ENCODE measurements around the gene WFIKKN2.
"Not testable (repeated sequence)": the region's sequence is repeated elsewhere in the genome, so short reads cannot be mapped to it uniquely, and the experiment has no call there.

WFIKKN2 gene

GRCh38 chr17:50858486-50859225, 23.3 kb downstream of the WFIKKN2 start:
- no peak for DNase-seq

- DNase-seq, result not testable (repeated sequence)
These were observed 24.3 kb downstream of the WFIKKN2 start for GRCh38 chr17:50859727-50860126.

- no peak for DNase-seq
These were observed 25.9 kb downstream of the WFIKKN2 start for GRCh38 chr17:50861334-50861676.

GRCh38 chr17:50861822-50862528, 26.6 kb downstream of the WFIKKN2 start:
- DNase-seq, result peak; percentile 9

GRCh38 chr17:50863221-50863843, 27.9 kb downstream of the WFIKKN2 start:
- DNase-seq, result peak; percentile 6

- no peak for DNase-seq
These were observed 28.5 kb downstream of the WFIKKN2 start for GRCh38 chr17:50863931-50864330.

GRCh38 chr17:50864747-50865059, 29.3 kb downstream of the WFIKKN2 start:
- no peak for DNase-seq

- peak; percentile 43 for DNase-seq
These were observed 29.9 kb downstream of the WFIKKN2 start for GRCh38 chr17:50865060-50865867.

- no peak for DNase-seq
These were observed 30.5 kb downstream of the WFIKKN2 start for GRCh38 chr17:50865868-50866260.

GRCh38 chr17:50866261-50866949, 31.0 kb downstream of the WFIKKN2 start, which contains the start of gene TOB1:
TOB1 (minus strand) TSS chr17:50866354; CDS start chr17:50864017, 2,337 bp downstream.
- DNase-seq, result peak; percentile 96

GRCh38 chr17:50866950-50867362, 31.6 kb downstream of the WFIKKN2 start:
- DNase-seq, result peak; percentile 59

- peak; percentile 83 for DNase-seq
These were observed 32.2 kb downstream of the WFIKKN2 start for GRCh38 chr17:50867363-50868139.

- no peak for DNase-seq
These were observed 32.7 kb downstream of the WFIKKN2 start for GRCh38 chr17:50868140-50868438.

- no peak for DNase-seq
These were observed 33.2 kb downstream of the WFIKKN2 start for GRCh38 chr17:50868602-50869001.

GRCh38 chr17:50871364-50871763, 36.0 kb downstream of the WFIKKN2 start:
- no peak for DNase-seq

- no peak for DNase-seq
These were observed 36.5 kb downstream of the WFIKKN2 start for GRCh38 chr17:50871898-50872297.

- DNase-seq, result peak; percentile 35
These were observed 37.5 kb downstream of the WFIKKN2 start for GRCh38 chr17:50872710-50873424.

- no peak for DNase-seq
These were observed 39.7 kb downstream of the WFIKKN2 start for GRCh38 chr17:50875074-50875473.

GRCh38 chr17:50877042-50877441, 41.7 kb downstream of the WFIKKN2 start:
- DNase-seq, result not testable (repeated sequence)

GRCh38 chr17:50877838-50878237, 42.5 kb downstream of the WFIKKN2 start:
- no peak for DNase-seq

- DNase-seq, result no peak
These were observed 43.7 kb downstream of the WFIKKN2 start for GRCh38 chr17:50879086-50879485.
